Lung (tissue), 12 donors: ENCODE results near the gene MRNIP. TPM values are rescaled to one million over a fixed set of nuclear protein-coding genes. Genes with fewer than 3 reads are reported as not detected.

Experiments
- ATAC-seq: fragments of 200-7000 bp; cut with Tn5 transposase; one replicate; pipeline ENCODE4 v1.9.1; 2020; ENCODE audit warnings: moderate number of reproducible peaks; ENCODE audit not compliant: insufficient read depth, low FRiP score
- DNase-seq, 3 donors: peaks; one replicate each; pipeline ENCODE4 v3.0.0-alpha.2; 2013 to 2017
- H3K27ac ChIP-seq, 2 donors: one replicate each; pipeline ENCODE4 v1.5.1; 2013; ENCODE audit warnings: mild to moderate bottlenecking in 2 of 2, moderate library complexity in 2 of 2, control low read depth in 1 of 2, inconsistent platforms in 1 of 2, low read depth in 1 of 2, low read length in 1 of 2
- H3K27me3 ChIP-seq, 3 donors: one replicate each; pipeline ENCODE4 v1.5.1; 2013; ENCODE audit warnings: low read length in 2 of 3; ENCODE audit not compliant: control insufficient read depth in 3 of 3, insufficient read depth in 3 of 3
- H3K36me3 ChIP-seq, 4 donors: one replicate each; pipeline ENCODE4 v1.5.1; 2013; ENCODE audit warnings: low read length in 4 of 4, mild to moderate bottlenecking in 1 of 4, moderate library complexity in 1 of 4; ENCODE audit not compliant: control insufficient read depth in 4 of 4, insufficient read depth in 4 of 4
- H3K4me1 ChIP-seq, 5 donors: one replicate each; pipeline ENCODE4 v1.5.1; 2013; ENCODE audit warnings: low read length in 5 of 5, mild to moderate bottlenecking in 2 of 5, moderate library complexity in 1 of 5; ENCODE audit not compliant: control insufficient read depth in 5 of 5, insufficient read depth in 5 of 5
- H3K4me3 ChIP-seq: one replicate; pipeline ENCODE4 v1.5.1; 2013; ENCODE audit warnings: mild to moderate bottlenecking, control low read depth, moderate library complexity
- H3K9ac ChIP-seq, 2 donors: one replicate each; pipeline ENCODE4 v1.5.1; 2013; ENCODE audit warnings: low read length in 2 of 2, control low read depth in 1 of 2; ENCODE audit not compliant: insufficient read depth in 1 of 2
- H3K9me3 ChIP-seq, 4 donors: one replicate each; pipeline ENCODE4 v1.5.1; 2013; ENCODE audit warnings: low read length in 3 of 4, mild to moderate bottlenecking in 1 of 4, moderate library complexity in 1 of 4; ENCODE audit not compliant: control insufficient read depth in 4 of 4, insufficient read depth in 3 of 4
- WGBS, 2 donors: extraction: QIAGEN DNeasy Blood & Tissue Kit; methylation state at CpG; one replicate each; pipeline ENCODE4 v1.1.7; 2013; 5-methylcytosine and 5-hydroxymethylcytosine counted together
- polyA plus RNA-seq, 2 donors: library from polyadenylated mRNA; stranded (reverse); fragments of 200-250 nt; gene quantifications; one replicate each; pipeline ENCODE4 v1.2.1, GENCODE V29; 2013
- total RNA-seq, 2 donors: library from RNA; depleted of rRNA in 1 of 2; stranded (reverse); fragments of >200 nt in 1 of 2; gene quantifications; one replicate each; pipeline ENCODE4 v1.2.1, GENCODE V29; 2014 to 2021
- TF ChIP-seq, protein P1 (sequence below): IDR thresholded peaks from 2 replicates; pipeline ENCODE4 v1.5.1; 2012; ENCODE audit warnings: mild to moderate bottlenecking; ENCODE audit errors: control extremely low read depth, extremely low read depth
- donor health status: control.
- donor health status: control.
- donor health status: Bipolar disorder and iron deficiency.
- donor health status: healthy.
- donor health status: DM: yes; HTN: yes; CAD: no.

Gene MRNIP
- total and polyA plus RNA-seq, 4 donors = 15.4 to 51.0 (median 35.4) TPM

DNA sequence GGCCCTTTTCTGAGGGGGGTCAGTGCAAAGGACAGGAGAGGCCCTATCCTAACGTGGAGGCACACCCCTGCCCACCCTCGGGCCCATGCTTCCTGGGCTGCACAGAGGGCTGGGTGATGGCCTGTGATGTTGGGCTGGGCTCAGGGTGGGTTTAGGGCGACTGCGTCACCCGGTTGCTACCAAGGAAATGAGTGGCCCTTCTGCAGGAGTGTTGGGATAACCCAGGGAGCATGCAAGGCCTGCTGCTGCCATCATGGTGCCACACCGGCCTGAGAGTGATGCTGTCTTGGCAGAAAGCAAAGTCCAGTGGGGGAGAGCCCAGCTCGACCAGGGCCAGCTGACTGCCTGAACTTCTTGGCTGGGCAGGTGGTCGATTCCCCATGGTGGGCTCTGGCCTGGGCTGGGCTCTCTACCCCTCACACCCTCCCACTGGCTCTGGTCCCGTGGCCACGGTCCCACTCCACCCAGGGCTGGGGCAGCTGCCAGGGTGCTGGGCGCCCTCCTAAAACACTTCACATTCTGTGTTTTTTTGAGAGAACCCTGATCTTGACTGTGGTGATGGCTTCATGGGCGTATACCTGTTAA is 21.5 kb upstream of the MRNIP start:
- WGBS, 2 donors = 89 to 91% methylated on average over 12 of the region's 12 CpGs
- peaks cover 21 to 50% (median 32%) of the 10 kb centered on the region in 4 donors for H3K36me3 ChIP-seq
- H3K9me3 ChIP-seq = peaks cover 0 to 17% (median 6%) of the 10 kb centered on the region in 4 donors
- no peaks in the 10 kb centered on the region for H3K4me1 ChIP-seq
- H3K9ac ChIP-seq = no peak overlapping the region
- no peak for ATAC-seq
- no peak overlapping the region for H3K27ac ChIP-seq
- H3K4me3 ChIP-seq = no peak overlapping the region
- no peak for DNase-seq
- H3K27me3 ChIP-seq = no peaks in the 10 kb centered on the region
- TF ChIP-seq, protein P1, sequence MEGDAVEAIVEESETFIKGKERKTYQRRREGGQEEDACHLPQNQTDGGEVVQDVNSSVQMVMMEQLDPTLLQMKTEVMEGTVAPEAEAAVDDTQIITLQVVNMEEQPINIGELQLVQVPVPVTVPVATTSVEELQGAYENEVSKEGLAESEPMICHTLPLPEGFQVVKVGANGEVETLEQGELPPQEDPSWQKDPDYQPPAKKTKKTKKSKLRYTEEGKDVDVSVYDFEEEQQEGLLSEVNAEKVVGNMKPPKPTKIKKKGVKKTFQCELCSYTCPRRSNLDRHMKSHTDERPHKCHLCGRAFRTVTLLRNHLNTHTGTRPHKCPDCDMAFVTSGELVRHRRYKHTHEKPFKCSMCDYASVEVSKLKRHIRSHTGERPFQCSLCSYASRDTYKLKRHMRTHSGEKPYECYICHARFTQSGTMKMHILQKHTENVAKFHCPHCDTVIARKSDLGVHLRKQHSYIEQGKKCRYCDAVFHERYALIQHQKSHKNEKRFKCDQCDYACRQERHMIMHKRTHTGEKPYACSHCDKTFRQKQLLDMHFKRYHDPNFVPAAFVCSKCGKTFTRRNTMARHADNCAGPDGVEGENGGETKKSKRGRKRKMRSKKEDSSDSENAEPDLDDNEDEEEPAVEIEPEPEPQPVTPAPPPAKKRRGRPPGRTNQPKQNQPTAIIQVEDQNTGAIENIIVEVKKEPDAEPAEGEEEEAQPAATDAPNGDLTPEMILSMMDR = no peak

DNA sequence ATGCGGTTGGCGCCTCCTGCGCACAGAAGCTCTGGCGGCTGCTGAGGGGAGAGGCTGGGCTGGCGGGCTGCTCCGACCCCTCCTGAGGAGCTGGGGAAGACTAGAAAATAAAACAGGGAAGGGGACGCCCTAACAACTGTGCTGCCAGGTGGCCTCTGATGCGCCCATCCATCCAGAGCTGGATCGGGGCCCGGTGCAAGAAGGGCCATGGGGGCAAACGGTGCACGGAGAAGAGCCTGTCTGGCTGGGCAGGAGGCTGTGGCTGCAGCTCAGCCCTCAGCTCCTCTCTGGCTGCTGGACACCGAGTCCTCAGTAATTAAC is 21.0 kb upstream of the MRNIP start:
- 96% methylated on average over 13 of the region's 13 CpGs for WGBS, 2 donors
- no peaks in the 10 kb centered on the region for H3K27me3 ChIP-seq
- DNase-seq (no peak), ATAC-seq (no peak)
- H3K36me3 ChIP-seq = peaks cover 18 to 51% (median 28%) of the 10 kb centered on the region in 4 donors
- no peak overlapping the region for H3K4me3 ChIP-seq
- H3K27ac ChIP-seq = no peak overlapping the region
- H3K9me3 ChIP-seq = peaks cover 0 to 17% (median 6%) of the 10 kb centered on the region in 4 donors
- TF ChIP-seq, protein P1 = no peak
- H3K9ac ChIP-seq = no peak overlapping the region
- H3K4me1 ChIP-seq = no peaks in the 10 kb centered on the region

DNA sequence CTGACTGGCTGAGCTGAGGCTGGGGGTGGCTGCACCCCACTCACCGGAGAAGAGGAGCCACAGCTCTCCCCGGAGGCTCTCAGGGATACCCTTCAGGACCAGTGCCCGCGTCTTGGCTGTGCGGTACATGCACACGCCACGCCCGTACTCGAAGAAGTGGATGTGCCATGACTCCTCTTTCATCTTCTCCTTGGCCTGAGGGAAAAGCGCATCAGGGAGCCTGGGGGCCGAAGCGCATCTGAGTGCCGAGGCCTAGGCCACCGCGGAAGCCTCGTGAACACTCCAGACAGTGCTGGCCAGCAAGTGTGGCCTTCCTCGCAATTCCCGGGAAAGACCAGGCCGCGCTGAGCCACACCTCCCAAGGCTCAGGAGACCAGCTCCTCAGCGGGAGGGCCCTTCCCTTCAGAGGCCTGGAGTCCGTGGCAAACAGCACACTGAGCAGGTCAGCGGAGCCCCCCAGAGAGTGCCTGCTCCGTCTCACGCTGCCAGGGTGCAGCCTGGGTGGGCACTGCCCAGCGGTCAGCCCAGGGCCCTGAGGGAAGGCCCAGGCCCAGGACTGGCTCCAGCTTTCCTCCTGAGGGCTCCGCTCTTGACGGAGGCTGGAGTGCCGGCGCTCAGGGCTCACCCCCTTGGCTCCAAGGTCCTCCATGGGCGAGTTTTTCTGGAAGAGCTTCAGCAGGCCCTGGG is 20.5 kb upstream of the MRNIP start:
- no peaks in the 10 kb centered on the region for H3K4me1 ChIP-seq
- no peak for DNase-seq
- peaks cover 0 to 12% (median 4%) of the 10 kb centered on the region in 4 donors for H3K9me3 ChIP-seq
- H3K36me3 ChIP-seq = peaks cover 13 to 52% (median 24%) of the 10 kb centered on the region in 4 donors
- H3K9ac ChIP-seq = no peak overlapping the region
- TF ChIP-seq, protein P1 = no peak
- no peaks in the 10 kb centered on the region for H3K27me3 ChIP-seq
- 94 to 96% methylated on average over 27 to 31 of the region's 31 CpGs for WGBS, 2 donors
- no peak overlapping the region for H3K4me3 ChIP-seq
- no peak overlapping the region for H3K27ac ChIP-seq
- ATAC-seq = no peak
